Activated CD8-positive, alpha-beta memory T cell treated with anti-CD3 and anti-CD28 coated beads for 36 hours (primary cell): Measurements from ENCODE around the gene ANKRD26. TPM values are rescaled to one million over a fixed set of nuclear protein-coding genes. Genes with fewer than 3 reads are reported as not detected.

Experiments
- CTCF ChIA-PET: fragments of 350-600 bp; sonication (Branson Sonifier 250); formaldehyde crosslinking; loops from one replicate; lab custom pipeline; 2021; ENCODE audit warnings: antibody characterized with exemption; lab: Charles Lee
- POLR2A ChIA-PET: fragments of 350-600 bp; sonication (Branson Sonifier 250); formaldehyde crosslinking; loops from one replicate; lab custom pipeline; 2021; ENCODE audit warnings: antibody characterized with exemption; lab: Charles Lee
- total RNA-seq, 2 experiments: library from RNA; stranded (reverse); gene quantifications; one replicate each; pipeline ENCODE4 v1.2.3, GENCODE V29; 2021

The ANKRD26 gene
- total RNA-seq, 2 experiments from 2014 or later: 7.5 to 9.7 TPM

DNA sequence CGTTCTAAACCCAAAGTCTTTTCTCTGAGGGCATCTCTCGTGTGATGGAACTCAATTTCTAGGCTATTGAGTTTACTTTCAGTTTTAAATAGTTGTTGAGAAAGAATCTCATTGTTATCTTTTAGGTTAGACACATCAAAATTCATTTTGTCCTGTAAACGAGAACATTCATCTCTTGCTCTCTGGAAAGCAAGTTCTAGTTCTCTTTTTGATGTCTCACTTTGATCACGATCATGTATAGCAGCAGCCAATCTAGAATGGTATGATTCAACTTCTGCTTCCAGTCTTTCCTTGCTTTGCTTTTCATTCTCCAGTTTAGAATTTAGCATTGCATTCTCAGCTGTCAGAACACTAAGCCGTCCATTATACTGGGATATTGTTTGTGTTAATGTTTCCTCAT is 65.1 kb downstream of the ANKRD26 start:
- ChIA-PET POLR2A (no interaction called here), CTCF (no interaction called here)

- POLR2A ChIA-PET: no interaction called here
These were observed 70.2 kb downstream of the ANKRD26 start for GRCh38 chr10:27030060-27030459.

GRCh38 chr10:27022048-27022447 is 78.2 kb downstream of the ANKRD26 start:
- CTCF ChIA-PET: no interaction called here
- POLR2A ChIA-PET: interaction anchor here (0.7 kb wide), 1 partner anchor 193 kb away, joined by 5 read pairs; no protein-coding TSS in a partner anchor

More at GRCh38 chr10:27030060-27030459, 70.2 kb downstream of the ANKRD26 start:
- CTCF ChIA-PET: no interaction called here

GRCh38 chr10:27020243-27020642 is 80.1 kb downstream of the ANKRD26 start:
- POLR2A ChIA-PET: no interaction called here

DNA sequence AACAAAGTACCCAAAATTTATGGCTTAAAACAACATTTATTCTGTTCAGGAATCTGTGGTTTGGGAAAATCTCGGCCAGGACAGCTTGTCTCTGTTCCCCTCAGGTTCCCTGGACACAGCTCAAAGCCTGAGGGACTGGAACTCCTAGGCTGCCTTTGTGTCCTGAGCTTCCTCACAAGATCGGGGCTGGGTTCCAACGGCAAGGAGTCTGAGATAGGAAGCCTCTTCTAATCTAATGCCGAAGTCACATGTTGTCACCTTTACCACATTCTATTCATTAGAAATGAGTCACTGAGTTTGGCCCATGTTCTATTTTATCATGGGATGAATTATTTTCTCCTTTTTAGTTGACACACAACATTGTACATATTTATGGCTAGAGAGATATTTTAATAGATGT is 80.5 kb downstream of the ANKRD26 start:
- POLR2A ChIA-PET: no interaction called here
- CTCF ChIA-PET: no interaction called here

More at GRCh38 chr10:27020243-27020642, 80.1 kb downstream of the ANKRD26 start:
- CTCF ChIA-PET: no interaction called here

- ChIA-PET CTCF (no interaction called here), POLR2A (no interaction called here)
These were observed 102.7 kb downstream of the ANKRD26 start for GRCh38 chr10:26997610-26998009.

DNA sequence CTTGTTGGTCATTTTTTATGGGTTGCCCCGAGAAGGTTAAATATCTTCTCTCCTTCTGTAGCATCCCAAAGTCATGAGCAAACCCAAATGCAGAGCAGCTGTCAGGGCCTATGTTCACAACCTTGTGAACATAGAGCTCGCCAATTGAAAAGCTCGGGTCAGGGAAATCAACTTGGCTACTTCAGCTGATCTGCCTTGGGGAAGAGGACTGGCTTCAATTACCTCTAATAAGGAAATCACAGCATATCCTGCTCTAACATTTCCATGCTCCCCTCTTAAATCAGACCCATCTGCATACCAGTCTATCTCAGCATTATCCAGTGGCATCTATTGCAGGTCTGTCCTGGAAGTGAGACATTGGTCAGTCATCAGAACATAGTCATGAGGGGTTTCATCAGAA is 105.6 kb downstream of the ANKRD26 start:
- ChIA-PET CTCF (no interaction called here), POLR2A (no interaction called here)

GRCh38 chr10:26987851-26988250 is 112.4 kb downstream of the ANKRD26 start:
- ChIA-PET CTCF (no interaction called here), POLR2A (no interaction called here)

DNA sequence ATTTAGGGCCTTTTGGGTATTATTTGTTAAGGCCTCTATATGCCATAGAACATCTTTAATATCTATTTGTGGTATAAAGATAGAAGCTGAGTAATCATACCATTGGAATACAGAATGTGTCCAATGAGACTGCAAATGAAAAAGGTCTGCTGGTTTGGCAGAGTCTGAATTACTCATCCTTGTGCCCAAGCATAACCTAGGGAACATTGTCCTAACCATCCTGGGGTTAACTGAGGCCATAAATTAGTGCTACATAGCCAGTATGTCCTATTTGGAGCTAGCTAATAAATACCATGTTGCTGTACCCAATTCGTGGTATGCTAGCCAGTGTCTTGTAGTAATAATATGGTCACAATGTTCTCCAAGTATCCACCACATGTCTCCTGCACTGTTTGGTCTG is 117.1 kb downstream of the ANKRD26 start:
- CTCF ChIA-PET: no interaction called here
- POLR2A ChIA-PET: no interaction called here

DNA sequence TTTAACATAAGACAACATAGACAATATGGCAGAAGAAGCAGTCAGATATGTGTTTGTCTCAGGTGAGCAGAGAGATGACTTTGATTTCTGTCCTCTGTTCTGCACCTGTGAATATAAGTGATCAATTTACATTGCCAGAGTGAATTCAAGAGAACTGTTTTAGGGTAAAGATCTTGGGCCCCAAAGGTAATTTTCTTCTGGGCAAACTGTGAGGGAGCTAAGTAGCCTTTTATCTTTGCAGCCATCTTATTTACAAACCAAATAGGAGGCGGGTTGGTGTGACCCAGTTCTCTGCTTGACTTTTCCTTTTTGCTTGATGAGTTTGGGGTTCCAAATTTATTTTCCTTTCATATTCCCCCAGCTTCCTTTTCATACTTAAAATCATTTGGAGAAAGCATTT is 118.2 kb downstream of the ANKRD26 start:
- POLR2A ChIA-PET: interaction anchor here (0.6 kb wide), 1 partner anchor 10 kb away, joined by 3 read pairs; no protein-coding TSS in a partner anchor
- CTCF ChIA-PET: no interaction called here

DNA sequence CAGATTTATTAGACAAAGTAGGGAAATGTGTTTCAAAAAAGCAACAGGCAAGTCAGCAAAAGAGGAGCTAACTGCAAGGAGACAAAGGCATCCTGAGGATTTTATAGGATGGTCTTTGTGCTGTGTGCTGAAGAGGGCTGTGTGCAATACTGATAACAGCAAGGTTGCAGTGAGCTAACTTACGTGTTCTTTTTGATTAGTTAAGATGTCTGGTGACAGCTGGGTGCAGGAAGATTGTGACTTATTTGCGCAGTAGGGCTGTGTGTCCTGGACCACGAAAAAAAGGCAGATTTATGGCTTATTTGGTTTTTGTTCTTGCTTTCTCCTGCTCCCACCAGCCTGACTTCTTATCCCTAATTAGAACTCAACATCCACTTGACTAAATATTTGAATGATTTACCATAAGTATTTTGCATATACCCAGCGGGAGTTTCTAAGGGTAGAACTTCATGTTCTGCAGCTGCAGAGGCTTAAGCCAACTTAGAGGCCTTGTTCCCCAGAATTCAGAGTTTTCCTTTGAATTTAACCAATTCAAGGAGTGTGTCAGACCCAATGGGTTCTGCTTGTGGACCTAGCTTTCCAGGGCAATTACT is 119.0 kb downstream of the ANKRD26 start:
- ChIA-PET POLR2A (no interaction called here), CTCF (no interaction called here)

DNA sequence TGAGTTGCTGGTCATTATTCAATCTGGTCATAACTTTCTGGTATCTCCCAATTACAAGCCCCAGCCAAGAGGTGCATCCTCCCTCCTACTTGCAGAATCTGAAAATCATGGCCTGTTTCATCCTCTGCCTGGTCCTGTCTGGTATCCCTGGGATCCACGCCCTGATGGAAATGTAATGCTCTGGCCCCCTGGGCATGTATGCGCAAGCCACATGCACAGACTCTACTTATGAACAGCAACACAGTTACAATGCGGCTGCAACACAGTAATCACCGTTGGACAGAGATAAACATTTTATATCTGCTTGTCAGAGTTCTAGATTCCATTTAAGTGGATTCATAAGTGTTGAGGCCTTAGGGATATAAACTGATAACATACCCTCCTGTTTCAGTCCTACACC is 121.8 kb downstream of the ANKRD26 start:
- CTCF ChIA-PET: no interaction called here
- POLR2A ChIA-PET: no interaction called here

DNA sequence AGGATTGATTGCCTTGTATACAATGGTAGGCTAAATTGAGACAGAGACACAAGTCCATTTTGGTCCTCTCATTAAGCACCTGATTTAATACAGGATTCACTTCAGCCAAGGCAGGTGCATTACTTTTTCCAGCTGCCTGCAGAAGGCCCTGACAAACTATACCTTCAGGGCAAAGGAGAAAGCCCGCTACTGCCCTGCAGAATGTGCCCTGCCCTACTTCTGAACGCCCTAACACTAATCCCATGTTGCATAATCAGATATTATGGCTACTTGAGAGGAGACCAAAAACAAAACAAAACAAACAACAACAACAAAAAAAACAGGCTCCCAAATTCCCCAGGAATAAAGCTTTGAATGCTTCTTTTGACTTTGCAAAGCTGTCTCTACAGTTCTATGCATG is 122.7 kb downstream of the ANKRD26 start:
- CTCF ChIA-PET: no interaction called here
- POLR2A ChIA-PET: no interaction called here

- POLR2A ChIA-PET: no interaction called here
- CTCF ChIA-PET: no interaction called here
These were observed 129.6 kb downstream of the ANKRD26 start for GRCh38 chr10:26970667-26971066.

GRCh38 chr10:26969145-26969926 is 131.0 kb downstream of the ANKRD26 start:
- ChIA-PET POLR2A (no interaction called here), CTCF (interaction anchor here (0.9 kb wide), 1 partner anchor 186 kb away, joined by 3 read pairs; the partner anchor contains the start of gene MASTL)

DNA sequence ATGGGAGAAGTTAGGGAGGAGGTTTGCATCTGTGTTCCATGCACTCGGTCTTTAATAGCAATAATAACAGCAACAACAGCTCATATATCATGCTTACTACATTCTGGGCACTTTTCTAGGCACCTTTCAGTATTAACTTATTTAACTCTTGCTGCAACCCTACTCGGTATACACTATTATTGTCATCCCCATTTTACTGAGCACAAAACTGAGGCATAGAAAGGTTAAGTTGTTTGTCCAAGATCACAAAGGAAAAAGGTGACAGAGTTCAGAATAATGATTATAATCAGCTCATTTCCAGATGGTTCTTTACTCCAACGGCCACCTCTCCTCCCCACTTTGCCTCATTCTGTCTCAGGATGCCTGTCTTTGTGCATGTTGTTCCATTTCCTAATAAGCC is 137.5 kb downstream of the ANKRD26 start:
- POLR2A ChIA-PET: no interaction called here

GRCh38 chr10:26960308-26960707 is 140.0 kb downstream of the ANKRD26 start:
- ChIA-PET POLR2A (no interaction called here), CTCF (no interaction called here)

More for the DNA sequence above, 137.5 kb downstream of the ANKRD26 start:
- CTCF ChIA-PET: no interaction called here

DNA sequence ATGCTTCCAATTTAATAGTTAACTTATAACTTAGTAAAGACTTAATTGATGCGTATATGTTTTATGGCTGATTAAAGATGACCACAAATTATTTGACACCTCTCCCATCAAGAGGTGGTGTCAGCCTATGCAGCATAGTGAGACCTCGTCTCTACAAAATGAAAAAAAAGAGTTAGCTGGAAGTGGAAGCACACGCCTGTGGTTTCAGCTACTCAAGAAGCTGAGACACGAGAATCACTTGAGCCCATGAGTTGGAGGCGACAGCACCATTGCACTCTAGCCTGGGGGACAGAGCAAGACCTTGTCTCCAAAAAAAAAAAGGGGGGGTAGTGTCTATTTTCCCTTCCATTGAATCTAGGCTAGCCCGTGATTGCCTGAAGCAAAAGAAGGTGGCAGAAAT is 140.5 kb downstream of the ANKRD26 start:
- POLR2A ChIA-PET: no interaction called here
- CTCF ChIA-PET: no interaction called here
